ENCODE measurements around the gene HSBP1.

The HSBP1 gene

GRCh38 chr16:83804366-83804765 is 3.4 kb upstream of the HSBP1 start:
- DNase-seq = no peak

GRCh38 chr16:83806036-83806435 is 1.7 kb upstream of the HSBP1 start:
- no peak for DNase-seq

- DNase-seq = no peak
These were observed 1.0 kb upstream of the HSBP1 start for GRCh38 chr16:83806731-83807130.

- DNase-seq = no peak
These were observed 460 bp upstream of the HSBP1 start for GRCh38 chr16:83807327-83807709.

GRCh38 chr16:83808573-83809014 is 816 bp downstream of the HSBP1 start:
- DNase-seq = no peak

GRCh38 chr16:83809092-83809491 is 1.3 kb downstream of the HSBP1 start:
- DNase-seq = no peak

GRCh38 chr16:83810901-83811300 is 3.1 kb downstream of the HSBP1 start:
- peak; percentile 65 for DNase-seq

- DNase-seq = peak; percentile 56
These were observed 6.3 kb downstream of the HSBP1 start for GRCh38 chr16:83813823-83814658.

- DNase-seq = peak; percentile 69
These were observed 6.8 kb downstream of the HSBP1 start for GRCh38 chr16:83814659-83814985.

GRCh38 chr16:83817022-83817421 is 9.2 kb downstream of the HSBP1 start:
- no peak for DNase-seq

GRCh38 chr16:83818276-83818675 is 10.5 kb downstream of the HSBP1 start:
- no peak for DNase-seq

- no peak for DNase-seq
These were observed 11.6 kb downstream of the HSBP1 start for GRCh38 chr16:83819361-83819760.

- DNase-seq = peak; percentile 82
These were observed 18.6 kb downstream of the HSBP1 start for GRCh38 chr16:83826146-83826913.

GRCh38 chr16:83830091-83830768 is 22.5 kb downstream of the HSBP1 start:
- DNase-seq = no peak

GRCh38 chr16:83830769-83831455 is 23.1 kb downstream of the HSBP1 start:
- DNase-seq = peak; percentile 47

GRCh38 chr16:83831456-83831987 is 23.7 kb downstream of the HSBP1 start:
- DNase-seq = no peak

- no peak for DNase-seq
These were observed 26.1 kb downstream of the HSBP1 start for GRCh38 chr16:83833921-83834320.

GRCh38 chr16:83835586-83836566 is 28.1 kb downstream of the HSBP1 start:
- DNase-seq = peak; percentile 81

GRCh38 chr16:83837566-83837965 is 29.8 kb downstream of the HSBP1 start:
- no peak for DNase-seq

GRCh38 chr16:83838151-83838550 is 30.4 kb downstream of the HSBP1 start:
- DNase-seq = no peak

GRCh38 chr16:83839561-83839960 is 31.8 kb downstream of the HSBP1 start:
- DNase-seq = no peak

Data from fibroblast of skin of right biceps (primary cell).